Heart left ventricle (tissue), 13 donors: Measurements from ENCODE around the gene UBASH3A.

Source experiments
- CTCF ChIP-seq, 12 donors: fragments of 200-600 bp; sonication (generic) in 4 of 12; IDR thresholded peaks; one replicate each; pipeline versions ENCODE4 v1.5.0 to v1.8.0; 2018 to 2022; ENCODE audit warnings: antibody characterized with exemption in 12 of 12, mild to moderate bottlenecking in 5 of 12
- POLR2A ChIP-seq, 2 donors: fragments of 450-650 bp; IDR thresholded peaks; one replicate each; pipeline ENCODE4 v1.6.1; 2017; ENCODE audit warnings: antibody characterized with exemption in 2 of 2, mild to moderate bottlenecking in 2 of 2, moderate library complexity in 2 of 2
- donor health status: ischemic (EF 13 %, LVEDD 7.1; RV severe dilation, severe dysfunction).
- donor health status: DM: no; HTN: yes; CAD: no.
- donor health status: DM: no; HTN: no; CAD: no.
- donor health status: ischemic (EF 25% LVEDD 6.9; RV normal size, moderate dysfunction).
- donor health status: ischemic (EF 25% LVEDD 5.7; RV mildly dilated, moderate dysfunction).
- donor health status: ischemic (EF 35%, LVEDD 5.7; RV mildly dilated, moderate dysfunction).
- donor health status: nonischemic (EF 11% LVEDD 7.7; RV severe dilation, severe dysfunction).
- donor health status: DM: yes; HTN: yes; CAD: no.
- donor health status: PGD.
- donor health status: ischemic (EF 29% LVEDD 5.4; RV normal size, mild dysfunction).
- donor health status: nonischemic (EF 23%, LVEDD 6.1; RV moderate dilation, normal function).

GRCh38 chr21:42384156-42384945 lies 19.4 kb upstream of the UBASH3A start:
- TF ChIP-seq CTCF (IDR thresholded peaks at IDR 0.05): no peak
- TF ChIP-seq POLR2A (IDR thresholded peaks at IDR 0.05): no peak
